Midbrain (tissue), 1 donor: ENCODE measurements around the gene PRAMEF18.
"Not testable (repeated sequence)": the region's sequence is repeated elsewhere in the genome, so short reads cannot be mapped to it uniquely, and the experiment has no call there.

Experiments used
- DNase-seq: peaks from one replicate; lab custom pipeline; 2025; lab: John Stamatoyannopoulos, UW

The PRAMEF18 gene, protein sequence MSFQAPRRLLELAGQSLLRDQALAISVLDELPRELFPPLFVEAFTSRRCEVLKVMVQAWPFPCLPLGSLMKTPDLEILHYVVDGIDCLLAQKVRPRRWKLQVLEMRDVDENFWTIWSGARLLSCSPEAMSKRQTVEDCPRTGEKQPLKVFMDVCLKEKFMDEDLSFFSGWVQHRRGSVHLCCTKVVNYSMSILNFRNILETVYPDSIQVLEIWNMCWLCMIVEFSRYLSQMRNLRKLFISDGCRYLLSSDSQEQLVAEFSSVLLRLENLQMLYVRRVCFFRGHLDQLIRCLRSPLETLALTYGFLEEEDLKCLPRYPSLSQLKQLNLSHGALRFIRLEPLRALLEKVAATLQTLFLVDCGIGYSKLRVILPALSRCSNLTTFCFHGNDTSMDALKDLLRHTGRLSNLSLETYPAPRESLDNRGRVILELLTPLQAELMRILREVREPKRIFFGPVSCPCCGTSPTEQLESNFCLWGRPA

DNA sequence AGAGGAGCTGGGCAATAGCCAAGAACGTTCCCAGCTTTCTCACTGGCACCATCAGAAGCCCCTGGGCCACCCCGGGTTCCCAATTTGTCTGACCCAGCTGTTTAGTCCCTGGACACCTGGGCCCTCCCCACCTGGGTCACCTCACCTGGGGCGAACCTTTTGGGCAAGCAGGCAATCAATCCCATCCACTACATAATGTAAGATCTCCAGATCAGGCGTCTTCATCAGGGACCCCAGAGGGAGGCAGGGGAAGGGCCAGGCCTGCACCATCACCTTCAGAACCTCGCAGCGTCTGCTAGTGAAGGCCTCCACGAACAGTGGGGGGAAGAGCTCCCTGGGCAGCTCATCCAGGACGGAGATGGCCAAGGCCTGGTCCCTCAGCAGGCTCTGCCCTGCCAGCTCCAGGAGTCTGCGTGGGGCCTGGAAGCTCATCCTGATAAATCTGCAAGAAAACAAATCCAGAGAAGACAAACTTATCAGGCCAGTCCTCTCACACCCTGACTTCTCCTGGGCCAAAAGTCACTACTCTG is at the start of gene PRAMEF18:
Gene PRAMEF18, minus strand, starts transcription at position 480 of the 530 bp plus-strand sequence. Its CDS starts 48 bp downstream, at position 432.
- DNase-seq: not testable (repeated sequence)

DNA sequence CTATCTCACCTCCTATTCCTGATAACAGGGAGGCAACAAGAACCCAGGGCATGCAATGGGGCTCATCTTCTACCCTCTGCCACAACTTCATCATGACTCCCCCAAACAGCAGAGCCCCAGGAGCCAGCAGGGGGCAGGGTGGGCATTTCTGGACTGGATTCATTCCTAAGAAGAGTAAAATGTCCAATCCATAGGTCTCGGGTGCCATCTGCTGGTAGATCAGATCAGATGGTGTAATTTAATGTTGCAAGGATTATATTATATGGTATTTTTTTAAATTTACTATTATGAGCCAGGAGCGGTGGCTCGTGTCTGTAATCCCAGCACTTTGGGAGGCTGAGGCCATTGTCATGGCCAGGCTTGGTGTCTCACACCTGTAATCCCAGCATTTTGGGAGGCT is 39.2 kb upstream of the PRAMEF18 start:
- not testable (repeated sequence) for DNase-seq

DNA sequence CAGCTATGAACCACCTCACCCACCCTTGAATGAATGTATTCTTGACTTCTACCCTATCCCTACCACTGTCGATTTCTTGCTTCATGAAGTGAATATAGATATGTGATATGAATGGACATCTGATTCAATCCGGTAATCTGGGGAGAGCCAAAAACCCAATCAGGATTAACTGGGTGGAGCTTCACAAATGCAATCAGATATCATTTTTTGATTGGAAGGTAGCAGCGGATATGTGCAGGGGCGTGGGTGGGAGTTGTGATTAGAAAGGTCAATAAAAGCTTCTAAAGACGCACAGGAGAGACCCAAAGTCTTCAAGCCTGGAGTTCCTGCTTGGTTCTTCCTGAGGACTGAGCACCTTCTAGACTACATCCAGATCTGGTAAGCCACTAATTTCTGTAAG is 27.9 kb upstream of the PRAMEF18 start, which contains the start of gene PRAMEF5:
Gene PRAMEF5, plus strand, starts transcription at position 301 of the 400 bp plus-strand sequence. CDS start 5,071 bp downstream, outside the sequence.
- DNase-seq: not testable (repeated sequence)

DNA sequence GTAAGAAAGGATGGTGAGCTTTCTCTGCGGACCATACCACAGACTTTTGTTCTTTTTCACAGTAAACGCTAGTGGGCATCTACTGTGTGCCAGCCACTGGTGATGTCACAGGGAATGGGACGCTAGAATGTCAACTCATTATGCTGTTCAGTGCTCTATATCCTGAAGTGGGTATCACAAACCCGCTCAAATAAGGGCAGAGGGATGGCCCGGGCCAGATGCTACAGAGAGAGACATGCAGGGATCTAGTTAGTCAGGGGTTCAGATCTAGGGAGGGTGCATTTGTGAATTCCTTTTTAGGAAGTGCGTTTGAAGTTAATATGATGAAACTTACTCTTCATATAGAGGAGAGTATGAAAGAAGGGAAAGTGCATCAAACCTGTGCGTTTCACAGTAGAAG is 21.2 kb upstream of the PRAMEF18 start:
- DNase-seq: not testable (repeated sequence)

DNA sequence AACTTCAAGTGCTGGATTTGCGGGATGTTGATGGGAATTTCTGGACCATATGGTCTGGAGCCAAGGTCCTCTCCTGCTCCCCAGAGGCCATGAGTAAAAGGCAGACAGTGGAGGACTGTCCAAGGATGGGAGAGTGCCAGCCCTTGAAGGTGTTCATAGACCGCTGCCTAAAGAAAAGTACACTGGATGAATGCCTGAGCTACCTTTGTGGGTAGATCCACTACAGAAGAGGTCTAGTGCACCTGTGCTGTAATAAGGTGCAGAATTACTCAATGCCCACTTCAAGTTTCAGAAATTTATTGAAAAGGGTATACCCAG is 20.6 kb upstream of the PRAMEF18 start:
- not testable (repeated sequence) for DNase-seq

DNA sequence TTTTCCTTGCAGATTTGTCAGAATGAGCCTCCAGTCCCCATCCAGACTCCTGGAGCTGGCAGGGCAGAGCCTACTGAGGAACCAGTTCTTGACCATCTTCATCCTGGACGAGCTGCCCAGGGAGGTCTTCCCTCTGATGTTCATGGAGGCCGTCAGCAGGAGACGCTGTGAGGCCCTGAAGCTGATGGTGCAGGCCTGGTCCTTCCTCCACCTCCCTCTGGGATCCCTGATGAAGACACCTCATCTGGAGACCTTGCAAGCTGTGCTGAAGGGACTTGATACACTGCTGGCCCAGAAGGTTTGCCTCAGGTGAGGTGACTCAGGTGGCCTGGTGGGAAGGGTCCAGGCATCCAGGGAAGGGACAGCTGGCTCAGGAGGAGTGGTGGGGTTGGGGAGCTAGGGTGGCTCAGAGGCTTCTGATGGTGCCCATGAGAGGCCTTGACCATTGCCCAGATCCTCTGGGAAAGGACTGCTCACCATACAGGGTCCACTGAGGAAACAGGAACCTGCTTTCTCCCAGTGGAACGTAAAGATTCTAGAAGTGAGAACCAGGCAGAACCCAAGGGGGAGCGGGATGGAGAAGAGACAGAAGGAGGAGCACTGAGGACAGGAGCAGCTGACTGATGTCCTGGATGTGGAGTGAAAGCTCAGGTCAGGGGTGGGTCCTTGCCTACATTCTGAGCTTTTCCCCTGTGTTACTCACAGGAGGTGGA is 20.0 kb upstream of the PRAMEF18 start:
- DNase-seq: not testable (repeated sequence)

DNA sequence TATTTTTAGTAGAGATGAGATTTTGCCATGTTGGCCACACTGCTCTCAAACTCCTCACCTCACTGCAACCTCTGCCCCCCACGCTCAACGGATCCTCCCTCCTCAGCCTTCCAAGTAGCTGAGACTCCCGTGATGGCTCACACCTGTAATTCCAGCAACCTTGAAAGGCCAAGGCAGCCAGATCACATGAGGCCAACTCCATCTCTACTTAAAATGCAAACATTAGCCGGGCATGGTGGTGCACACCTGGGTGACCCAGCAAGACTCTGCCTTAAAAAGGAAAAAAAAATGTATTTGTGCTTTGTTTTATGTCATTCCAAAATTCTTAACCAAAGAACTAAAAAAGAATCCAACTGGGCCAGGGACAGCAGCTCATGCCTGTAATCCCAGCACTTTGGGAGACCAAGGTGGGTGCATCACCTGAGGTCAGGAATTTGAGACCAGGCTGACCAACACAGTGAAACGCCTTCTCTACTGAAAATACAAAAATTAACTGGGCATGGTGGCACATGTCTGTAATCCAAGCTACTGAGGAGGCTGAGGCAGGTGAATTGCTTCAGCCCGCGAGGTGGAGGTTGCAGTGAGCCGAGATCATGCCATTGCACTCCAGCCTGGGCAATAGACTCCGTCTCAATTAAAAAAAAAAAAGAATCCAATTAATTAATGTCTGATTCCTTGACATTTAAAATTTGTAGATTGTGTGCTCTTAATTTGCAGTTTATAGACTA is 17.7 kb upstream of the PRAMEF18 start:
- DNase-seq: not testable (repeated sequence)

DNA sequence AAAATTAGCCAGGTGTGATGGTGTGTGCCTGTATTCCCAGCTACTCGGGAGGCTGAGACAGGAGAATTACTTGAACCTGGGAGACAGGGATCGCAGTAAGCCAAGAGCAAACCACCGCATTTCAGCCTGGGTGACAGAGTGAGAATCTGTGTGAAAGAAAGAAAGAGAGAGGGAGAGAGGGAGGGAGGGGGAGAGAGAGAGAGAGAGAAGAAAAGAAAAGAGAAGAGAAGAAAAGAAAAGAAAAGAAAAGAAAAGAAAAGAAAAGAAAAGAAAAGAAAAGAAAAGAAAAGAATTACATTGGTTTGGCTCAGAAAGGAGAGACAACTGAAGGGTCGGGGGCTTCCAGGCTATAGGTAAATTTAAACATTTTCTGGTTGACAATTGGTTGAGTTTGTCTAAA is 13.7 kb upstream of the PRAMEF18 start:
- not testable (repeated sequence) for DNase-seq

DNA sequence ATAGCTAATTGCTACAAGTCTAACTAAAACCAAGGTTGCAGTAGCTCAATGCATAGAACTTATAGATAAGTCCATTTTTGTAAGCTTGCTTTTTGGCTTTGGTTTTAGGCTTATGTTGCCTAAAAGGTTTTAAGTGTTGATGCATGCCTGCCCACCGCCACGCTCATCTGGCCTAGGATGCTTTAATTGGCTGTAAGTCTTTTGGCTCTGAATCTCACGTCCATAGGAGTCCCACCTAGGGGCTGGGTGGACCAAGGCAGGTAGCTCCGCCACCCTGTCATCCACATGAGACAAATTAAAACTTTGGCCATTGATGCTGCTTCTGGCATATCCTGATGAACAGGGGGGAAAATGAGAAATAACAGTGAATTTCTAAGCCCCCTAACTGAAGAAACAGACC is 11.6 kb upstream of the PRAMEF18 start:
- DNase-seq: not testable (repeated sequence)

DNA sequence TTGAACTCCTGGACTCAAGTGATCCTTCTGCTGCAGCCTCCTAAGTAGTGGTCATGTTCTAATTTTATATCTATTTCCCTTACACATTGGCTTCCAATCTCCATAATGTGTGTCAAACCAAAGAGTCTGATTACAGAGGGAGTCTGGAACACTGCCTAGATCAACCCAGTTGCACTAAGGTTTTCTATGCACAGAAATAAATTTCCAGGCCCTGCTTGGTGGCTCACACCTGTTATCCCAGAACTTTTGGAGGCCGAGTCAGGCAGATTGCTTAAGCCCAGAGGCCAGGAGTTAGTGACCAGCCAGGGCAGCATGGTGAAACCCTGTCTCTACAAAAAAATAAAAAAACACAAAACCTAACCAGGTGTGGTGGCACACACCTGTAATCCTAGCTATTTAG is 8.1 kb upstream of the PRAMEF18 start:
- not testable (repeated sequence) for DNase-seq

DNA sequence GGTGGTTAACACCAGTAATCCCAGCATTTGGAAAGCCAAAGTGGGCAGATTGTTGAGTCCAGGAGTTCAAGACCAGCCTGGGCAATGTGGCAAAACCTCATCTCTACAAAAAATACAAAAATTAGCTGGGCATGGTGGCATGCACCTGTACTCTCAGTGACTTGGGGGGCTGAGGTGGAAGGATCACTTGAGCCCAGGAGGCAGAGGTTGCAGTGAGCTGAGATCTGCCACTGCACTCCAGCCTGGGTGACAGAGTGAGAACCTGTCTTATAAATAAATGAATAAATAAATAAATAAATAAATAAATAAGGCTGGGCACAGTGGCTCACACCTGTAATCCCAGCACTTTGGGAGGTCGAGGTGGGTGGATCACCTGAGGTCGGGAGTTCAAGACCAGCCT is 6.1 kb upstream of the PRAMEF18 start:
- not testable (repeated sequence) for DNase-seq

DNA sequence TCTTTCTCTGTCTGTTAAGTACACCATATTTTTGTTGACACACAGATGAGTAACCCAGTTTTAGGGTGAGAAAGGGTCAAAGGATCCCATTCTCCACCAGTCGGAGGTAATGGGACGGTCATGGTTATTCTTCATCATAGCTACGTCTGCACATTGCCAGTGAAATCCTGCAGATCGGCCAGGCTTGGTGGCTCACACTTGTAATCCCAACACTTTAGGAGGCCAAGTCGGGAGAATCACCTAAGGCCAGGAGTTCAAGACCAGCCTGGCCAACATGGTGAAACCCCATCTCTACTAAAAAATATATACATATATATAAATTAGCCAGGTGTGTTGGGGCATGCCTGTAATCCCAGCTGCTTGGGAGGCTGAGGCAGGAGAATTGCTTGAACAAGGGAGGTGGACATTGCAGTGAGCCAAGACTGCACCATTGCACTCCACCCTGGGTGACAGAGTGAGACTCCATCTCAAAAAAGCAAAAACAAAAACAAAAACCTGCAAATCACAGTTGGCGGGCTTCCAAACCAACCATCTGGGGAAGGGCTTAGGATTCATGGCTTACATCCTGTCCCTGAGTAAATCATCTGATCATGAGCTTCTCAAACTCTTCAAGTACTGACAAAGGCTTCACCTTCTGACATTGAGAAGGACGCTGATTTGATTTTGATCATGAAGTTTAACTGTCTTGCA is 5.3 kb upstream of the PRAMEF18 start:
- DNase-seq: not testable (repeated sequence)

DNA sequence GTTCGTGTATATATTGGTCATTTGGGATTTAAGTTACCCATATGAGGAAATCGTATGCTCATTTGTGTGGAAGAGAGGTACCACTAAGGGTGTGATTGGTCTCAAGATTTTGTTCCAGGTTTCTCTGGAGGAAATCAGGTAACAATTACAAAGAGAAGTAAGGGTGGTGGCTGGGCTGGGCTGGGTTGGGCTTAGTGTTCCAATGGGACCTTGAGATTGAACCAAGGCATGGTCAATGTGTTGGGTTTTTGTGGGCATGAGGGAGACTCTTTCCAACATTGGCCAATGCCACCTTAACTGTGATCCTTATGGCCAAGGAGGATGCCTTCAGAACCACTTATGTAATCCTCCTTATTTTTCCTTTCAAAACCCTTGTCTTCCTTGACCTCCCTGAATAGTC is 4.6 kb upstream of the PRAMEF18 start:
- DNase-seq: not testable (repeated sequence)

DNA sequence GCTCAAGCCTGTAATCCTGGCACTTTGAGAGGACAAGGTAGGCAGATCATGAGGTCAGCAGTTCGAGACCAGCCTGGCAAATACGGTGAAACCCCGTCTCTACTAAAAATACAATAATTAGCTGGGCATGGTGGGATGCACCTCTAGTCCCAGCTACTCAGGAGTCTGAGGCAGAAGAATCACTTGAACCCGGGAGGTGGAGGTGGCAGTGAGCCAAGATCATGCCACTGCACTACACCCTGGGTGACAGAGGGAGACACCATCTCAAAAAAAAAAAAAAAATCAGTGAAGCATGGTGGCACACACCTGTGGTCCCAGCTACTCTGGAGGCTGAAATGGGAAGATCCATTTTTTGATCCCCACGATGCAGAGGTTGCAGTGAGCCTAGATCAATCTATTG is 4.1 kb upstream of the PRAMEF18 start:
- not testable (repeated sequence) for DNase-seq

DNA sequence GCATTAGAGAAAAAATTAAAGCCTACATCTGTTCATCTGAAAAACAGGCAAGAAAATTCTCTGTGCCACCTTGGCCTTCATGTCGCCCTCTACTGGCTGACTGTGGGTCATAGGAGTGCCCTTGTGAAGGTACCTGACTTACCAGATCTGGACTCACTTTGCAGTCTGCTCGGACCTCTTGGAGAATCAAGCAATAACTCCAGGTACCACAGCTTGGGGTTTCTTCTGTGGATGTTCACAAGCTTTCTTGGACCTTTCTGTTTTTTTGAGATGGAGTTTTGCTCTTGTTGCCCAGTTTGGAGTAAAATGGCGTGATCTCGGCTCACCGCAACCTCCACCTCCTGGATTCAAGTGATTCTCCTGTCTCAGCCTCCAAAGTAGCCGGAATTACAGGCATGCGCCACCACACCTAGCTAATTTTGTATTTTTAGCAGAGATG is 2.4 kb upstream of the PRAMEF18 start:
- DNase-seq: no peak

DNA sequence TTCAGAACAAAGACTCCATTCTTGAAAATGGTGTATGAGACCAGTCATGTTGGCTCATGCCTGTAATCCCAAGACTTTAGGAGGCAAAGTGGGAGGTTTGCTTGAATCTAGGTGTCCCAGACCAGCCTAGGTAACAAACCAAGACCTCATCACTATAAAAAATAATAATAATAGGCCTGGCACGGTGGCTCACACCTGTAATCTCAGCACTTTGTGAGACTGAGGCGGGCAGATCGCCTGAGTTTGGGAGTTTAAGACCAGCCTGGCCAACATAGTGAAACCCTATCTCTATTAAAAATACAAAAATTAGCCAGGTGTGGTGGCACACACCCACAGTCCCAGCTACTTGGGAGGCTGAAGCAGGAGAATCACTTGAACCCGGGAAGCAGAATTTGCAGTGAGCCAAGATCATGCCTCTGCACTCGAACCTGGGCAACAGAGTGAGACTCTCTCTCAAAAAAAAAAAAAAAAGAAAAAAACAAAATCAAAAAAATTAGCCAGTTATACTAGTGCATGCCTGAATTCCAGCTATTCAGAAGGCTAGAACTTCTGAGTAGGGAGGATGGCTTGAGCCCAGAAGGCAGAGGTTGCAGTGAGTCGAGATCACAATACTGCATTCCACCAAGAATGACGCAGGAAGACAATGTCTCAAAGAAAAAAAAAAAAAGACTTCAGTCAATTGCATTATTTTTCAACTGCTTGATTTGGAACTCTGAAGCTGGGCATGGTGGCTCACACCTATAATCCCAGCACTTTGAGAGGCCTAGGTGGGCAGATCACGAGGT is 1.5 kb upstream of the PRAMEF18 start:
- not testable (repeated sequence) for DNase-seq

DNA sequence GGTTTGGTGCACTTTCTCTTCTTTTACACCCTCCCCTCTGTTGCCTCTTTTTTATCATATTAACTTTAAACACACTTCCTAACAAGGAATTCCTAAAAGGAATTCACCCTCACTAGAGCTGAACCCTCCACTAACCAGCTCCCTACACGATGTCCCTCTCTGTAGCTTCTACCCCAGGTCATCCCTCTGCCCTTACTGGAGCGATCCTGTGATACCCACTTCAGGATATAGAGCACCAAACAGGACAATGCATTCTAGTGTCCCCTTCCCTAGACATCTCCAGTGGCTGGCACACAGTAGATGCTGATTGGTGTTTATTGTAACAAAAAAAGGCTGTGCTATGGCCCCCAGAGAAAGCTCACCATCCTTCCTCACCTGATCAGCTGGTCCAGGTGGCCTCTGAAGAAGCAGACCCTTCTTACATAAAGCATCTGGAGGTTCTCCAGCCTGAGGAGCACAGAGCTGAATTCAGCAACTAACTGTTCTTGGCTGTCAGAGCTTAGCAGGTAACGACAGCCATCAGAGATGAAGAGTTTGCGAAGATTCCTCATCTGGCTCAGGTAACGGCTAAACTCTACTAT is 1.4 kb downstream of the PRAMEF18 start:
- DNase-seq: no peak

DNA sequence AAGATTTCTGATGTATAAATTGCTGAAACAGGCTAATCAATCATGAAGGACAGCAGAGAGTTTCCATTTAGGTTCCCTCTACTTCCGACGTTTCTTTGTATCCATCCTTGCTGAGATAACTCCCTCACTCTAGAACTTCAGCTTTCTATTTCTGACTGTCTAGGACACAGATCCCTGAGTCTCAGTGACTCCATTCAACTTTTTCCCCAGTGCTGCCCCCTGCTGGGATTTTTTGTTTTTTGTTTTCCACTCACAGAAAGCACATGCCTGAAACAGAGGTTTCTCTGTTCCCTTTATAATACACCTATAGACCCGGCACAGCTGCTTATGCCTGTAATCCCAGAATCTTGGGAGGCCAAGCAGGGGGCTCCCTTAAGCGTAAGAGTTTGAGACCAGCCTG is 3.2 kb downstream of the PRAMEF18 start:
- not testable (repeated sequence) for DNase-seq

DNA sequence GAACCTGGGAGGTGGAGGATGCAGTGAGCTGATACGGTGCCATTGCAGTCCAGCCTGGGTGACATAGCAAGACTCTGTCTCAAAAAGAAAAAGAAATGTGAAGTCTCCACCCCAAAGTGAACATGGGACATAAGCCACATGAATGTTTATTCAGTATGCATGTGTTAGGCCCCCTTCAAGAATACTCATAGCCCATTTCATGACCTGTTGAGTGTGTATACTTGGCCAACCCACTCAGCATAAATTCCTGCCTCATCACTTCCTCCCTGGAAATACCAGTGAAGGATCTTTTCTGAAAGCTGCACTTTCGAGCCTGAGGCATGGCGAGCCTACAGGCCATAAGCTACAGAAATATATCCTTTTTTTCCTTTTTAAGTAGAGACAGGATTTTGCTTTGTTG is 6.8 kb downstream of the PRAMEF18 start:
- not testable (repeated sequence) for DNase-seq

DNA sequence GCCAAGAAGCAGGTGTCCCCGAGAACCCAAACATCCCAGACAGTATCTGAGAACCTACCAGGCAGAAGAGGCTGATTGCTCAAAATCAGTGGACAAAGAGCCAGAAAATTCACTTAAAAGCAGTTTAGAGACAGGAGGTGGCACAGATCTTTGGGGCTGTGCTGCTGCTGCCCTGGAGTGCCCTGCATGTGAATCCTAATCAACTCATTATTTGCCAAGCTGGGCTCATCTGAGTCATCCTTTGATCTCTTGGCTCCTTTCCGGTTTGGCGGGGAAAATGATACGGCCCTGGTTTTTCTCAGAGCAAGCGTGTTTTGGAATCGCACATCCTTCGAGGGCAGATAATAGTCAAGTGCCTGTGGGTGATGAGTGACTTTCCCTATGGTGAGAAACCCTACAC is 9.3 kb downstream of the PRAMEF18 start:
- DNase-seq: not testable (repeated sequence)
